ENCODE data around the gene RAPGEF4. TPM values are rescaled to one million over a fixed set of nuclear protein-coding genes. Genes with fewer than 3 reads are reported as not detected.

Gene RAPGEF4
- total and polyA plus RNA-seq, 8 donors, result 3.6 to 23.7 (median 9.8) TPM; not detected in 1

GRCh38 chr2:173058673-173059072 lies 323.0 kb downstream of the RAPGEF4 start:
- no peaks in the 10 kb centered on the region for H3K36me3 ChIP-seq
- H3K27ac ChIP-seq, result no peak overlapping the region
- intact Hi-C loops (cut with DNase I; ENCODE audit: low total_unique reads), result no loop called here
- no peaks in the 10 kb centered on the region for H3K4me1 ChIP-seq
- DNase-seq, result no peak
- no peak overlapping the region for H3K4me3 ChIP-seq
- no peak for TF ChIP-seq CTCF (IDR thresholded peaks at IDR 0.05)
- H3K9me3 ChIP-seq, result no peaks in the 10 kb centered on the region
- 65 to 90% (median 87%) methylated on average over 2 of the region's 2 CpGs for WGBS, 5 donors
- H3K27me3 ChIP-seq, result no peaks in the 10 kb centered on the region

- H3K9me3 ChIP-seq, result no peaks in the 10 kb centered on the region
- no peak for TF ChIP-seq CTCF (IDR thresholded peaks at IDR 0.05)
- no peak for TF ChIP-seq EP300 (IDR thresholded peaks at IDR 0.05)
- TF ChIP-seq POLR2AphosphoS5 (IDR thresholded peaks at IDR 0.05), result no peak
- TF ChIP-seq POLR2A (IDR thresholded peaks at IDR 0.05), result no peak
- H3K27ac ChIP-seq, result no peak overlapping the region
- H3K4me1 ChIP-seq, result no peaks in the 10 kb centered on the region
- no peaks in the 10 kb centered on the region for H3K36me3 ChIP-seq
- intact Hi-C loops (cut with DNase I; ENCODE audit: low total_unique reads), result no loop called here
- DNase-seq, result no peak
- no peaks in the 10 kb centered on the region for H3K27me3 ChIP-seq
- H3K4me3 ChIP-seq, result no peak overlapping the region
- 96 to 98% (median 97%) methylated on average over 3 of the region's 3 CpGs for WGBS, 5 donors
Measured at GRCh38 chr2:173059292-173059691, 323.6 kb downstream of the RAPGEF4 start.

- Histone ChIP-seq H3K27ac (peak overlapping the region in 1 of 5 donors; percentile 20), H3K9me3 (no peaks in the 10 kb centered on the region), H3K27me3 (no peaks in the 10 kb centered on the region), H3K4me1 (no peaks in the 10 kb centered on the region), H3K4me3 (no peak overlapping the region), H3K36me3 (no peaks in the 10 kb centered on the region)
- TF ChIP-seq CTCF (IDR thresholded peaks at IDR 0.05), result no peak
- TF ChIP-seq POLR2A (IDR thresholded peaks at IDR 0.05), result no peak
- TF ChIP-seq POLR2AphosphoS5 (IDR thresholded peaks at IDR 0.05), result no peak
- no peak for TF ChIP-seq EP300 (IDR thresholded peaks at IDR 0.05)
- DNase-seq, result no peak
- 56 to 78% (median 67%) methylated on average over 5 of the region's 5 CpGs for WGBS, 5 donors
- intact Hi-C loops (cut with DNase I; ENCODE audit: low total_unique reads), result no loop called here
Measured at GRCh38 chr2:173059971-173060461, 324.4 kb downstream of the RAPGEF4 start.

GRCh38 chr2:173062801-173063200 lies 327.2 kb downstream of the RAPGEF4 start:
- no peak overlapping the region for H3K27ac ChIP-seq
- no peaks in the 10 kb centered on the region for H3K9me3 ChIP-seq
- no peak for TF ChIP-seq POLR2A (IDR thresholded peaks at IDR 0.05)
- TF ChIP-seq CTCF (IDR thresholded peaks at IDR 0.05), result no peak
- no peak for TF ChIP-seq POLR2AphosphoS5 (IDR thresholded peaks at IDR 0.05)
- TF ChIP-seq EP300 (IDR thresholded peaks at IDR 0.05), result no peak
- intact Hi-C loops (cut with DNase I; ENCODE audit: low total_unique reads), result no loop called here
- no peak for DNase-seq
- WGBS, 5 donors, result 75 to 94% (median 89%) methylated on average over 4 of the region's 4 CpGs
- H3K36me3 ChIP-seq, result no peaks in the 10 kb centered on the region
- H3K4me3 ChIP-seq, result no peak overlapping the region
- no peaks in the 10 kb centered on the region for H3K4me1 ChIP-seq
- H3K27me3 ChIP-seq, result no peaks in the 10 kb centered on the region

All from stomach (tissue), 9 donors.